SU-DHL-6 (cell line): ENCODE measurements around the gene COIL.

Experiments used
- H2AFZ ChIP-seq: fragments of 200-600 bp; sonication (generic); 2 replicates; pipeline ENCODE4 v1.6.1; 2014; ENCODE audit warnings: low read depth, mild to moderate bottlenecking, moderate library complexity, mixed read lengths, antibody characterized with exemption, low read length; ENCODE audit not compliant: severe bottlenecking
- H3F3A ChIP-seq: fragments of 200-600 bp; shearing (Covaris generic); 2 replicates; pipeline ENCODE4 v1.6.0; 2016; ENCODE audit warnings: antibody characterized with exemption, mild to moderate bottlenecking; ENCODE audit not compliant: insufficient read depth
- H3K27ac ChIP-seq: fragments of 200-600 bp; sonication (generic); 2 replicates; pipeline ENCODE4 v1.5.1; 2016; ENCODE audit warnings: low read depth, mild to moderate bottlenecking, low read length, moderate library complexity, mixed read lengths
- H3K27me3 ChIP-seq: fragments of 200-600 bp; sonication (generic), shearing (Covaris generic); 2 replicates; pipeline ENCODE4 v1.6.0; 2014; ENCODE audit warnings: mild to moderate bottlenecking, low read length
- H3K36me3 ChIP-seq: fragments of 200-600 bp; sonication (generic); 2 replicates; pipeline ENCODE4 v1.6.1; 2014; ENCODE audit warnings: mild to moderate bottlenecking, low read length, mixed read lengths
- H3K4me2 ChIP-seq: fragments of 300-600, 200-600 bp; shearing (Covaris generic), sonication (generic); 2 replicates; pipeline ENCODE4 v1.6.0; 2014; ENCODE audit warnings: low read length, low read depth, mild to moderate bottlenecking; ENCODE audit not compliant: poor library complexity, severe bottlenecking
- H3K4me3 ChIP-seq: fragments of 200-600 bp; sonication (generic); 2 replicates; pipeline ENCODE4 v1.5.1; 2014; ENCODE audit warnings: antibody characterized with exemption, low read length, mild to moderate bottlenecking, mixed read lengths; ENCODE audit not compliant: insufficient read depth, poor library complexity, severe bottlenecking
- H3K79me2 ChIP-seq: fragments of 200-600 bp; sonication (generic); 2 replicates; pipeline ENCODE4 v1.6.1; 2014; ENCODE audit warnings: mild to moderate bottlenecking, low read length, moderate library complexity; ENCODE audit not compliant: insufficient read depth
- H3K9ac ChIP-seq: fragments of 200-600 bp; sonication (generic); 2 replicates; pipeline ENCODE4 v1.7.0; 2014; ENCODE audit warnings: mild to moderate bottlenecking, low read length
- H3K9me2 ChIP-seq: fragments of 200-600 bp; sonication (generic); replicated peaks from 2 replicates; pipeline ENCODE4 v1.6.1; 2014; ENCODE audit warnings: low read length; ENCODE audit not compliant: insufficient read depth
- H3K9me3 ChIP-seq: fragments of 200-600 bp; sonication (generic); 2 replicates; pipeline ENCODE4 v1.6.1; 2014; ENCODE audit warnings: low read length, mixed read lengths; ENCODE audit not compliant: insufficient read depth
- H4K20me1 ChIP-seq: fragments of 200-600 bp; sonication (generic); 2 replicates; pipeline ENCODE4 v1.6.1; 2014; ENCODE audit warnings: low read depth, mild to moderate bottlenecking, antibody characterized with exemption, low read length, moderate library complexity, mixed read lengths
- CTCF ChIP-seq: fragments of 200-600 bp; sonication (generic); IDR thresholded peaks from one replicate; pipeline ENCODE4 v1.5.1; 2017; ENCODE audit warnings: antibody characterized with exemption, mild to moderate bottlenecking, low read length, moderate library complexity; ENCODE audit not compliant: insufficient read depth, poor library complexity, severe bottlenecking
- EZH2phosphoT487 ChIP-seq: fragments of 200-600 bp; sonication (generic), shearing (Covaris generic); conservative IDR thresholded peaks from 2 replicates; pipeline ENCODE4 v1.6.1; 2018; ENCODE audit warnings: mild to moderate bottlenecking, antibody characterized with exemption, low read length, moderate library complexity, mixed read lengths

COIL gene

GRCh38 chr17:56917559-56918296 lies 43.1 kb downstream of the COIL start:
- H3K27me3 ChIP-seq, result no peaks in the 10 kb centered on the region
- no peak overlapping the region for H3K4me2 ChIP-seq
- no peaks in the 10 kb centered on the region for H3K9me3 ChIP-seq
- peaks cover 10% of the 10 kb centered on the region; the same call in 1 of the 2 replicates for H3K79me2 ChIP-seq
- no peaks in the 10 kb centered on the region for H3K9me2 ChIP-seq
- TF ChIP-seq CTCF (no peak), EZH2phosphoT487 (no peak)
- H4K20me1 ChIP-seq, result no peaks in the 10 kb centered on the region
- no peak overlapping the region for H3K27ac ChIP-seq
- no peak overlapping the region for H3K4me3 ChIP-seq
- H3K9ac ChIP-seq, result no peak overlapping the region
- peaks cover 7% of the 10 kb centered on the region; the same call in 1 of the 2 replicates for H3F3A ChIP-seq
- H2AFZ ChIP-seq, result no peak overlapping the region
- H3K36me3 ChIP-seq, result no peaks in the 10 kb centered on the region

GRCh38 chr17:56914581-56915273 lies 46.1 kb downstream of the COIL start:
- no peaks in the 10 kb centered on the region for H4K20me1 ChIP-seq
- peaks cover 10% of the 10 kb centered on the region; the same call in 1 of the 2 replicates for H3F3A ChIP-seq
- no peaks in the 10 kb centered on the region for H3K9me2 ChIP-seq
- peak overlapping the region; percentile 68 for H3K4me3 ChIP-seq
- 0 out of 2 replicates have a peak overlapping the region, but pooled peaks have one; percentile 78 for H3K27ac ChIP-seq
- no peaks in the 10 kb centered on the region for H3K9me3 ChIP-seq
- peak overlapping the region; percentile 73 for H3K9ac ChIP-seq
- peaks cover 37% of the 10 kb centered on the region for H3K79me2 ChIP-seq
- H2AFZ ChIP-seq, result peak overlapping the region; percentile 93
- TF ChIP-seq EZH2phosphoT487, result no peak
- no peak for TF ChIP-seq CTCF
- H3K27me3 ChIP-seq, result no peaks in the 10 kb centered on the region
- H3K36me3 ChIP-seq, result no peaks in the 10 kb centered on the region
- H3K4me2 ChIP-seq, result peak overlapping the region; percentile 86

- H3K9ac ChIP-seq, result peak within 1 kb of the TSS; percentile 73
- H3K9me2 ChIP-seq, result no peaks in the 10 kb centered on the region
- no peaks in the 10 kb centered on the region for H3K36me3 ChIP-seq
- TF ChIP-seq EZH2phosphoT487, result no peak
- no peak for TF ChIP-seq CTCF
- H3K4me3 ChIP-seq, result peak within 1 kb of the TSS; percentile 68
- H4K20me1 ChIP-seq, result no peaks in the 10 kb centered on the region
- H2AFZ ChIP-seq, result peak within 1 kb of the TSS; percentile 93
- H3F3A ChIP-seq, result peaks cover 10% of the 10 kb centered on the region
- peaks cover 40% of the 10 kb centered on the region for H3K79me2 ChIP-seq
- no peaks in the 10 kb centered on the region for H3K27me3 ChIP-seq
- peak within 1 kb of the TSS; percentile 78 for H3K27ac ChIP-seq
- no peaks in the 10 kb centered on the region for H3K9me3 ChIP-seq
- peak within 1 kb of the TSS; percentile 86 for H3K4me2 ChIP-seq
These were observed 46.8 kb downstream of the COIL start, which contains the start of gene TRIM25 for GRCh38 chr17:56913867-56914580. TRIM25 (minus strand) TSS chr17:56914049; CDS start chr17:56913988, 61 bp downstream.
